Adrenal gland (tissue), 5 donors: ENCODE results near the gene TIGD3.

ENCODE experiments used
- CTCF ChIP-seq, 6 experiments: fragments of 450-650 bp in 4 of 6; fragments of 200-600 bp in 2 of 6; sonication (generic) in 1 of 6; IDR thresholded peaks; 1 replicate in 5 of 6; 2 replicates in 1 of 6; pipeline versions ENCODE4 v1.5.1 to v1.8.0; 2016 to 2021; ENCODE audit warnings: antibody characterized with exemption in 6 of 6, mild to moderate bottlenecking in 2 of 6, moderate library complexity in 1 of 6
- POLR2A ChIP-seq, 2 donors: fragments of 450-650 bp; IDR thresholded peaks; one replicate each; pipeline ENCODE4 v1.6.1; 2017; ENCODE audit warnings: antibody characterized with exemption in 2 of 2, mild to moderate bottlenecking in 2 of 2, moderate library complexity in 1 of 2
- donor health status: DM: no; HTN: no; CAD: no.

GRCh38 chr11:65329478-65329877, 25.1 kb upstream of the TIGD3 start:
- TF ChIP-seq POLR2A (IDR thresholded peaks at IDR 0.05), result no peak
- no peak for TF ChIP-seq CTCF (IDR thresholded peaks at IDR 0.05)
